GM19035 (cell line): ENCODE results near the gene CSNK1A1L.

Experiments
- ATAC-seq: cut with Tn5 transposase; IDR thresholded peaks from one replicate; pipeline ENCODE4 v1.9.1; 2021; ENCODE audit not compliant: unreplicated experiment

Gene CSNK1A1L

DNA sequence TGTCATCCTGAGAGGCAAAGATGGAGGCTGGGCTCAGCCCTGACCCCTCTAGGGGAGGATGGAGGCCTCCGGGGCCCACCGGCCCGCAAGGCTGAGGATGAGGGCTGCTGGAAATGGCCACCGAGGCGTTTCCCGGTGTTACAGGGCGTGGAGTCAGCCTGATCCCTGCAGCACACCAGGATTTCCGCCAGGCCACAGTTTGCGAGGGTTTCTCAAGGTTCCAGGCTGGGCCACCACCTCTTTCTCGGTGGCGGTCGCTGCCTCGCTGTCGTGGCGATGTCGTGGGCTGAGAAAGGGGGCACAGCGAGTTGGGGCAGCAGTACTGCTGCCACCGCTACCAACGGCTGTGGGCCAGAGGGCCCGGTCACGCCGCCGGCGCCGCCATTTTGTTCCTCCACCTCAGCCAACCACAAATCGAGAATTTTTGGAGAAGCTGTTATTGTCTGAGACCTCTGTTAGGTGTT is at the start of gene CSNK1A1L:
CSNK1A1L (minus strand) TSS at position 414 of the 464 bp plus-strand sequence; CDS start at position 6, 408 bp downstream.
- ATAC-seq = no peak

DNA sequence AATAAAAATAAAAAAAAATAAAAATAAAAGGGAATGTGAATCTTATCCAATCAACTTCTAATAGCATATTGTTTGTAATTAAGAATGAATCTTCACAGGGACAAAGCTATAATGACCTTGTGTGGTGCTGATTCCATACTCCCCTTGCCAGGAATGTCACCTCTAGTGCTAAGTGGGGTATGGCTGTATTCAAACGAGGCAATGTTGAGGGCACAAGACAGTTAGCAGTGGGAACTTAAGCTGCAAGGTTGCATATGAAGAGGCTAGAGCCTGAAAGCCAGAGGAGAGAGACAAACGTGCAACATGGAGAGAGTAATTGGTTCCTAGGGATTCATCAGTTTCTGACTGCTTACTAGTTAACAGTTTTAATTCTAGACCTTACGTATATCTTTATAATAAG is 43.9 kb upstream of the CSNK1A1L start:
- ATAC-seq = no peak

GRCh38 chr13:37148501-37148900 is 43.0 kb upstream of the CSNK1A1L start:
- no peak for ATAC-seq

GRCh38 chr13:37144661-37145060 is 39.2 kb upstream of the CSNK1A1L start:
- ATAC-seq = no peak

DNA sequence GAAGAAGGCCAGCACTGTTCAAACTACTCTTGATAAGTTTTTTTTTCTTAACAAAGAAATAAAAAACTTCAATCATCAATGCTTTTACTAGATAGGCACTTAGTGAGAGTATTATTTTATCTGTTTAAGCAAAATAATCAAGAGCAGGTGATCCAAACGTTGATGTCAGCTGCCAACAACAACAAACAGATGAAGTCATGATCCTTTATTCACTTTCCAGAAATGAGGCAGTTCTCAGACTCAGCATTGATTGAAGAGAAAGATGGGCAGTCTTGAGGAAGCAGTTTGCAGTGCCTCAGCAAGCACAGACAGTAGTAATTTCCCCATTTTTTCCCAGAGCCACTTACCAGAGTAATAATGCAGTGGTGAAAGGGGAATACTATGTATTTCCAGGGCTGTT is 38.4 kb upstream of the CSNK1A1L start:
- no peak for ATAC-seq

DNA sequence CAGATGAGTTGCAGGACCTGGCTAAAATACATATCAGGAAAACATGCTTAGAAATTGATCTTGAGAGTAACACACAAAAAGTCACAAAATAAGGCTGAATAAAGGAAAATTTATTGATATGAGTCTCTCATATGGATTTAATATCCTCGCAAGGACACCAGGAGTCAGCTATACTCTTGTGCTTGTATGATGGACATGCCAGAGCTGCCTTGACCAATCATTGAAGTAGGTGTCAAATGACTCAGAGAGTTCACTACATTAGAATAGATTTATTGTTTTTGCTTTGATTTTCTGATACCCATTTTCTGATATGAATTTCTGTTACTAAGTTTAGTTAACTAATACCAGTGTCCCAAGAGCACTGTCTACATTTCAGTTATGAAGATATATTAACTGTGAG is 37.4 kb upstream of the CSNK1A1L start:
- no peak for ATAC-seq

DNA sequence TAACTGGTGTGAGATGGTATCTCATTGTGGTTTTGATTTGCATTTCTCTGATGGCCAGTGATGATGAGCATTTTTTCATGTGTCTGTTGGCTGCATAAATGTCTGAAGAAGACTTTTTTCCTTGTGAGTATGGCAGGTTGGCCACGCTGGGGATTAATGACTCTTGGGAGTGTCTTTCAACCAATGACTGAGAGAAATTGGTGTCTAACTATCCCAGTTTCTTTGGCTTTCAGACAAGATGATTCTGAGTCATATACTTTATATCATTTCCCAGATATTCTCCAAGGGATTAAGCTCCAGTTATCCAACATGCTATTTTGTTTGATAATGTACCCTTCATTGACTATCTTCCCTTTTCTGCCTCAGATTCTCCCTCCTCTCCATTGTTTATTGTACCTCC is 35.5 kb upstream of the CSNK1A1L start:
- no peak for ATAC-seq

DNA sequence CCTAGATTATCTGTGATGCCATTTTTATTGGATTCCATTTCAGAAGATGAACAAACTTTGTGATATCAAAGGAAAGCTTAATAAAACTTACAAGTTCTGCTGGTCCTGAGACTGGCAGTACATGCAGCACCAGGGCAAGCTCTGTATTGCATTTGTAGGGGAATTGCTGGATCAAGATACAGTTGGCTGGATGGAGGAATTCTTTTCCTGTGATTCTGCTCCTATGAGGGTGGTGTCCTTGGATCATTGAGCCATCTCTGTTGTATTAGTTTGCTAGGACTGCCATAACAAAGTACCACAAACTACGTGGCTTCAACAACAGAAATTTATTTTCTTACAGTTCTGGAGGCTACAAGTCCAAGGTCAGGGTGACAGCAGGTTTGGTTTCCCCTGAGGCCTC is 33.9 kb upstream of the CSNK1A1L start:
- ATAC-seq = no peak

DNA sequence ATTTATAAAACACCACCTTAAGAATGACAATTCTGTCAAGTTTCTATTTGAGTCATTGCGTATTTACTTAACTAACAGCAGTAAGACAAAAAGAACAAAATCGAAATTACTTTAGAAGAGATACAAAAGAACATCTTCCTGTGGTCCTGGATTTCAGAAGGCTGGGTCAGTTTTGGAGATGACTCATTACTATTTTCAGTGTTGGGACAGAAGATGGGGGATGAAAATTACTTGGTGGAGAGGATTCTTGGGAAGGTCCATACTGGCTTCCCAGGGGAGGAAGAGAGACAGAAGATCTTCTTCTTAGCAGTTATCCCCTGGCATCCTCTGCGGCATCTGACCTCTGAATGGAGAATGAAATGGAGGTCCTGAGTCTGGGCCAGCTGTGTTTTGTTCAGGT is 33.5 kb upstream of the CSNK1A1L start:
- ATAC-seq = no peak

GRCh38 chr13:37138169-37138568 is 32.7 kb upstream of the CSNK1A1L start:
- ATAC-seq = no peak

- no peak for ATAC-seq
These were observed 31.2 kb upstream of the CSNK1A1L start for GRCh38 chr13:37136633-37137032.

DNA sequence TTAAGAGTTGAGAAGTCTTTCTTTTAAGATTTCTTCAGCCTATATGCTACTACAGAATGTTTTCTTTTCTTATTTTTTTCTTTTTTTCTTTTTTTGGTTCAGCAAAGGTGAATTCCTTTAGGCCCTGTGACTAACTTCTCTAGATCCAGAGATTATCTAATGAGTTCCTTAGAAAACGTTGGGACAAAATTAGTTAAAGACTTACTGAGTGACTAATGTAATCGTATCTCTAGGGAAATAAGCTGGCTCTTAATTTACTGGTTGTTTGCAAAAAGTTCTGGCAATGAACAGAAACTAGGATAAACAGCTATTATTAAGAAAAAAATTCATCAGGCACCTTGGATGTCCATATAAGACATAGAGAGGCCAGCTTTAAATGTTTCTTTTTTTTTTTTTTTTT is 30.7 kb upstream of the CSNK1A1L start:
- ATAC-seq = no peak

- ATAC-seq = no peak
These were observed 29.1 kb upstream of the CSNK1A1L start for GRCh38 chr13:37134411-37135041.

GRCh38 chr13:37132211-37132610 is 26.7 kb upstream of the CSNK1A1L start:
- no peak for ATAC-seq

DNA sequence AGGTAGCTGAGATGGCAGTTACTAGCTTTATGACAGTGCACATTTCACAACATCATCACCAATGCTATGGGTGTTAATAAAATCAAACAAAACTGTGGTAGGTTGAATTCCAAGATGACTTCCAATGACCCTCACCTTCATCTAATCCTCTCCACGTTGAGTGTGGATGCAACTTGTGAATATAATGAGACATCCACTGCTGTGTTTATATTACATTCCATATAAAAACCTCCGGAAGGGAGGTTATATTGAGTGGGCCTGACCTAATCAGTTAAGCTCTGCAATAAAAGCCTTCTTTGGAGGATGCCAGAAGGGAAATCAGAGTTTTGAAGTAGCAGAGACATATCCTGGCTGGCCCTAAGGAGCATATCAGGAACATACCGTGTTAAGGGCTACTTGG is 25.6 kb upstream of the CSNK1A1L start:
- no peak for ATAC-seq

DNA sequence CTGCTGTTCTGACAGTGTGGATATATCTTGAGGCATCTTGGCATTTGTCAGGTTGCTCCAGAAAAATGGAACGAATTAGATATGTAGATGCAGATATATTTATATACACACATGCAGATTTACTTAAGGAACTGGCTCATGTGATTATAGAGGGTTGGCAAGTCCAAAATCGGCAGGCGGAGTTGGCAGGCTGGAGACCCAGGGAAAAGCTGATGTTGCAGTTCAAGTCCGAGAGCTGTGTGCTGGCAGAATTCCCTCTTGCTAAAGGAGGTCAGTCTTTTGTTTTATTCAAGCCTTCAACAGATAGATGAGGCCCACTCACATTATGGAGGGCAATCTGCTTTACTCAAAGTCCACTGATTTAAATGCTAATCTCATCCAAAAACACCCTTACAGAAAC is 24.4 kb upstream of the CSNK1A1L start:
- no peak for ATAC-seq

- ATAC-seq = no peak
These were observed 22.3 kb upstream of the CSNK1A1L start for GRCh38 chr13:37127691-37128241.

DNA sequence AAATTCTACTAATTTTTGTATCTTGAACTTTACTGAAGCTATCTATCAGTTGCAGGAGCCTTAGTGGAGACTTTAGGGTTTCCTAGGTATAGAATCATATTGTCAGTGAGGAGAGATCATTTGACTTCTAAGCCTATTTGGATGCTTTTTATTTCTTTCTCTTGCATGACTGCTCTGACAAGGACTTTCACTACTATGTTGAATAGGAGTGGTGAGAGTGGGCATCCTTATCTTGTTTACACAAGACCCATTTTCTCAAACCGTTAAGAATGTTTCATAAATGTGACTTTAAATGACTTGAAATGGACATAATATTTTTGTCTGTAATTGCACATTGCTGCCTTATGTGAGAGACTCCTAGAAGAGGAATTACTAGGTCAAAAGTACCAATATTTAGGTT is 17.9 kb upstream of the CSNK1A1L start:
- no peak for ATAC-seq

GRCh38 chr13:37118016-37118415 is 12.6 kb upstream of the CSNK1A1L start:
- ATAC-seq = no peak

- ATAC-seq = no peak
These were observed 8.8 kb upstream of the CSNK1A1L start for GRCh38 chr13:37114250-37114649.

- no peak for ATAC-seq
These were observed 8.1 kb upstream of the CSNK1A1L start for GRCh38 chr13:37113534-37113933.

DNA sequence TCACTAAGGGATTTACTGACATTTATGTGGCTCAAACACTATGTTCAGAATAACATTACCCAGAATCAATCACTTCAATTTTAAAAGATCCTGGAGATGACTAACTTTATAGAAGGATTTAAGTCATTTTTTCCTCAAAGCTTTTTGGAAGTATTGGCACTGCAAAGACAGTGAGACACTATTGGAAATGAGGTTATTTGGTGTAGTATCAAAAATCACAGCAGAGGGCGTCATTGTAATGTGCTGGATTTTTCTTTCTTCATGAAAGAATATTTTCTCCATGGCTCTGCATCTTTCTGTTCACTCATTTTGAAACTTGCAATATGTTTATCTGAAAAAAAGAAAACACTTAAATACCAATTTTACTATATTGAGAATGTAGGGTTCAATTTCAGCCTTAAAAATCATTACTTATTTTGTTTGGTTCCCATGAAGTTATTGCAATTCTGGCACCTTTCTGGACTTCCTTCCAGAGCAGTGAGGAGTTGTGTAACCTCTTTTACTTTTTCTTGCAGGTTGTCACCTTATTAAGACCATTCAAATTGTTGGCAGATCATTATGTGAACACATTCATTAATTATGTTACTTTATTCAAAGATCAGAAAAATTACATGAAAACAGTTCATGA is 3.7 kb upstream of the CSNK1A1L start:
- no peak for ATAC-seq

- ATAC-seq = no peak
These were observed 2.4 kb upstream of the CSNK1A1L start for GRCh38 chr13:37107868-37108267.
